Mesodermal cell (in vitro differentiated cells): ENCODE data around the gene CMIP.

Experiments used
- H3K27ac ChIP-seq: 2 replicates; pipeline ENCODE4 v1.7.0; 2013; ENCODE audit warnings: mild to moderate bottlenecking, low read depth, low read length, moderate library complexity; ENCODE audit not compliant: severe bottlenecking
- H3K36me3 ChIP-seq: 2 replicates; pipeline ENCODE4 v1.7.1; 2013; ENCODE audit warnings: mild to moderate bottlenecking, low read length, moderate library complexity; ENCODE audit not compliant: control insufficient read depth, insufficient read depth
- H3K4me1 ChIP-seq: one replicate; pipeline ENCODE4 v1.7.1; 2013; ENCODE audit warnings: mild to moderate bottlenecking, low read length; ENCODE audit not compliant: insufficient read depth, control insufficient read depth, poor library complexity, severe bottlenecking
- H3K4me3 ChIP-seq: 2 replicates; pipeline ENCODE4 v1.7.0; 2013; ENCODE audit warnings: low read length, control low read depth, mild to moderate bottlenecking; ENCODE audit not compliant: insufficient read depth, poor library complexity, severe bottlenecking; ENCODE audit errors: extremely low read depth
- H3K9me3 ChIP-seq: 2 replicates; pipeline ENCODE4 v1.7.1; 2013; ENCODE audit warnings: mild to moderate bottlenecking, low read length, moderate library complexity; ENCODE audit not compliant: control insufficient read depth
- WGBS, 2 experiments: methylation state at CpG; one replicate each; pipeline ENCODE4 v1.1.5; 2013; ENCODE audit warnings: missing lambda C conversion rate in 2 of 2; ENCODE audit not compliant: insufficient coverage in 2 of 2; 5-methylcytosine and 5-hydroxymethylcytosine counted together

Gene CMIP

GRCh38 chr16:81675662-81676061, 231.1 kb downstream of the CMIP start:
- Histone ChIP-seq H3K4me3 (no peak overlapping the region), H3K4me1 (no peaks in the 10 kb centered on the region), H3K27ac (no peak overlapping the region), H3K36me3 (peaks cover 78% of the 10 kb centered on the region), H3K9me3 (no peaks in the 10 kb centered on the region)
- 92 to 97% methylated on average over 3 of the region's 3 CpGs for WGBS, 2 experiments

- Histone ChIP-seq H3K27ac (no peak overlapping the region), H3K4me3 (no peak overlapping the region), H3K9me3 (no peaks in the 10 kb centered on the region), H3K36me3 (peaks cover 79% of the 10 kb centered on the region), H3K4me1 (no peaks in the 10 kb centered on the region)
- WGBS, 2 experiments, result 94 to 98% methylated on average over 15 to 18 of the region's 19 CpGs
These were observed 231.7 kb downstream of the CMIP start for GRCh38 chr16:81676066-81676882.

- Histone ChIP-seq H3K4me3 (no peak overlapping the region), H3K9me3 (no peaks in the 10 kb centered on the region), H3K27ac (no peak overlapping the region), H3K36me3 (peaks cover 77% of the 10 kb centered on the region), H3K4me1 (no peaks in the 10 kb centered on the region)
- WGBS, 2 experiments, result 96 to 97% methylated on average over 14 to 15 of the region's 15 CpGs
These were observed 232.5 kb downstream of the CMIP start for GRCh38 chr16:81676883-81677737.

GRCh38 chr16:81678326-81679095, 233.9 kb downstream of the CMIP start:
- Histone ChIP-seq H3K4me3 (no peak overlapping the region), H3K4me1 (no peaks in the 10 kb centered on the region), H3K9me3 (no peaks in the 10 kb centered on the region), H3K27ac (no peak overlapping the region), H3K36me3 (peaks cover 71% of the 10 kb centered on the region)
- WGBS, 2 experiments, result 90 to 94% methylated on average over 22 to 35 of the region's 35 CpGs

GRCh38 chr16:81679721-81680430, 235.3 kb downstream of the CMIP start:
- Histone ChIP-seq H3K36me3 (peaks cover 67% of the 10 kb centered on the region), H3K4me1 (no peaks in the 10 kb centered on the region), H3K9me3 (no peaks in the 10 kb centered on the region), H3K27ac (no peak overlapping the region), H3K4me3 (no peak overlapping the region)
- WGBS, 2 experiments, result 92% methylated on average over 10 to 12 of the region's 16 CpGs

GRCh38 chr16:81680444-81681275, 236.1 kb downstream of the CMIP start:
- H3K36me3 ChIP-seq, result peaks cover 63% of the 10 kb centered on the region
- no peak overlapping the region for H3K27ac ChIP-seq

GRCh38 chr16:81681311-81681710, 236.7 kb downstream of the CMIP start:
- H3K36me3 ChIP-seq, result peaks cover 56% of the 10 kb centered on the region
- no peaks in the 10 kb centered on the region for H3K9me3 ChIP-seq
- H3K4me1 ChIP-seq, result peaks cover 5% of the 10 kb centered on the region
- WGBS, 2 experiments, result 96 to 98% methylated on average over 11 to 14 of the region's 14 CpGs
- no peak overlapping the region for H3K4me3 ChIP-seq
- H3K27ac ChIP-seq, result no peak overlapping the region

More at GRCh38 chr16:81680444-81681275, 236.1 kb downstream of the CMIP start:
- Histone ChIP-seq H3K9me3 (no peaks in the 10 kb centered on the region), H3K4me3 (no peak overlapping the region), H3K4me1 (no peaks in the 10 kb centered on the region)
- 96% methylated on average over 21 to 22 of the region's 22 CpGs for WGBS, 2 experiments

GRCh38 chr16:81684242-81684837, 239.7 kb downstream of the CMIP start:
- H3K9me3 ChIP-seq, result no peaks in the 10 kb centered on the region
- peaks cover 54% of the 10 kb centered on the region for H3K36me3 ChIP-seq
- WGBS, 2 experiments, result 95 to 97% methylated on average over 12 of the region's 13 CpGs
- no peak overlapping the region for H3K27ac ChIP-seq
- H3K4me3 ChIP-seq, result no peak overlapping the region
- H3K4me1 ChIP-seq, result peaks cover 5% of the 10 kb centered on the region

GRCh38 chr16:81684901-81685300, 240.3 kb downstream of the CMIP start:
- H3K36me3 ChIP-seq, result peaks cover 49% of the 10 kb centered on the region
- H3K9me3 ChIP-seq, result no peaks in the 10 kb centered on the region
- peaks cover 5% of the 10 kb centered on the region for H3K4me1 ChIP-seq
- no peak overlapping the region for H3K27ac ChIP-seq
- no peak overlapping the region for H3K4me3 ChIP-seq
- 96 to 100% methylated on average over 1 to 10 of the region's 12 CpGs for WGBS, 2 experiments
